ENCODE results near the gene MMP15.

The MMP15 gene

DNA sequence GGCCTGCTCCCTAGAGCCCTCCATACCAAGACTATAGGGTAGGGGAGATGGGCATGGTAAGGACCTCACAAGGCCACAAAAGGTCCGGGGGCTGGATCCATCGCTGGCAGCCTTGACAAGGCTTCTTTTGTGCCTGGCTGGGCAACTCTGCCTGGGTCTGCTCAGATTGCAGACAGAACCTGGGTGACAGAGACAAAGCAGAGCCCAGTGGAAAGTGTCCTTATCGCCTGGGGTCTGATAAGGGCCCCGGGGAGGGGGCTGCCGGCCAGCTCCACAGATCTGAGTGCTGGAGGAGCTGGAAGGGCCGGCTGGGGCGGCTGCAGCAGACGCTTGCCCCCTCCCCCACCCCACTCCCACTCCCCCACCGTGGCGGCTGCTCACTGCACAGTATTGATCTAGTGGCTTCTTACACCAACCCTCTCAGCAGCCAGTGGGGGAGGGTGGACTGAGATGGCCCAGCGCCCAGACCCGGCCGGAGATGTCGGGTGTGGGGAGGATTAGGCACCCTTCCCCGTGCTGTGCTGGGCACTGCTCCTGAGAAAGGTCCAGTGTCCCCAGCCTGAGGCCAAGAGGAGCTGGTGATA is 7.2 kb downstream of the MMP15 start:
- TF ChIP-seq, protein P1, sequence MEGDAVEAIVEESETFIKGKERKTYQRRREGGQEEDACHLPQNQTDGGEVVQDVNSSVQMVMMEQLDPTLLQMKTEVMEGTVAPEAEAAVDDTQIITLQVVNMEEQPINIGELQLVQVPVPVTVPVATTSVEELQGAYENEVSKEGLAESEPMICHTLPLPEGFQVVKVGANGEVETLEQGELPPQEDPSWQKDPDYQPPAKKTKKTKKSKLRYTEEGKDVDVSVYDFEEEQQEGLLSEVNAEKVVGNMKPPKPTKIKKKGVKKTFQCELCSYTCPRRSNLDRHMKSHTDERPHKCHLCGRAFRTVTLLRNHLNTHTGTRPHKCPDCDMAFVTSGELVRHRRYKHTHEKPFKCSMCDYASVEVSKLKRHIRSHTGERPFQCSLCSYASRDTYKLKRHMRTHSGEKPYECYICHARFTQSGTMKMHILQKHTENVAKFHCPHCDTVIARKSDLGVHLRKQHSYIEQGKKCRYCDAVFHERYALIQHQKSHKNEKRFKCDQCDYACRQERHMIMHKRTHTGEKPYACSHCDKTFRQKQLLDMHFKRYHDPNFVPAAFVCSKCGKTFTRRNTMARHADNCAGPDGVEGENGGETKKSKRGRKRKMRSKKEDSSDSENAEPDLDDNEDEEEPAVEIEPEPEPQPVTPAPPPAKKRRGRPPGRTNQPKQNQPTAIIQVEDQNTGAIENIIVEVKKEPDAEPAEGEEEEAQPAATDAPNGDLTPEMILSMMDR (IDR thresholded peaks at IDR 0.05; ENCODE audit: low read depth, low read length), result no peak
- no peak for DNase-seq (ENCODE audit: extremely low read depth, low read depth)

DNA sequence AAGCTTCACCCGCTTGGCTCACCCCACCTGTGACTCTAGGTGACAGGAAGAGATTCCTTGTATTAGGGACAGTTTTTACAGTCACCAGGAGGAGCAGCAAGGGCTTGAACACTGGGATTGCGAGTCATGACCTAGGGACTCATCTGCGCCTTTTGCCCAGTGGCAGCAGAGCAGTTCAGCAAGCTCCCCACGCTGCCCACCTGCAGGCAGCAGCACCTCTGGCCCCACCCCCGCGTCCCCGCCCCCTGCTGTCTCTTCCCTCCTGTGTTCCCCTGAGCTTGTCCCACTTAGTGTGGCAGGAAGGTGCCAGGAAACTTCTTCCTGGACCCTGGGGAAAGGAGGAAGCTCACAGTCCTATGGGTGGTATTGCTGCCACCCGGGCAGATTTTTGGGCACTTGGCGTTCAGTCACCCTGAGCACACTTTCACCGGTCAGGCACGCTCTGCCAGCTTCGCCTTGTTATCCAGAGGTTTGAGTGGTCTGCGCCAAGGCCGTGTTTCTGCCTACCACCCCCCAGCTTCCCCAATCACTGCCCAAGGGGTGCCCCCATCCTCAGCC is 8.7 kb downstream of the MMP15 start:
- DNase-seq (ENCODE audit: extremely low read depth, low read depth), result no peak
- TF ChIP-seq, protein P1 (IDR thresholded peaks at IDR 0.05; ENCODE audit: low read depth, low read length), result no peak

DNA sequence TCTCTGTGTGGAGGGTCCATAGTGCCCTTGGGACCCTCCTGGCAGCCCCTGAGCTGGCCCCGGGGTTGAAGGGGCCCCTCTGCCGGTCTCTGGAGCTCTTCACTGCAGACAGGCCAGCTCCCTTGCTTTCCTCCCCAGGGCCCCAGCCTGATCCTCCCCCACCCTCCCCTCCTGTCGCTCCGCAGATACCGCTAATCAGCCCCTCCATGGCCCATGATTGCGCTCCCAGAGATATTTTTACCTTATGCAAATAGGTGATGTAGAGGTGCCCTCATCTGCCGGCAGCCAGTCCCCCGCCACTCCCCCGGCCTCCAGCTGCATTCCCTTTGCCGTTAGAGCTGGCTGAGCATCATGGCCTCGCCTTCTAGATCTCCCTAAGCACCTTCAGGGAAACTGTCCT is 9.2 kb downstream of the MMP15 start:
- DNase-seq (ENCODE audit: extremely low read depth, low read depth), result no peak
- TF ChIP-seq, protein P1 (IDR thresholded peaks at IDR 0.05; ENCODE audit: low read depth, low read length), result no peak

DNA sequence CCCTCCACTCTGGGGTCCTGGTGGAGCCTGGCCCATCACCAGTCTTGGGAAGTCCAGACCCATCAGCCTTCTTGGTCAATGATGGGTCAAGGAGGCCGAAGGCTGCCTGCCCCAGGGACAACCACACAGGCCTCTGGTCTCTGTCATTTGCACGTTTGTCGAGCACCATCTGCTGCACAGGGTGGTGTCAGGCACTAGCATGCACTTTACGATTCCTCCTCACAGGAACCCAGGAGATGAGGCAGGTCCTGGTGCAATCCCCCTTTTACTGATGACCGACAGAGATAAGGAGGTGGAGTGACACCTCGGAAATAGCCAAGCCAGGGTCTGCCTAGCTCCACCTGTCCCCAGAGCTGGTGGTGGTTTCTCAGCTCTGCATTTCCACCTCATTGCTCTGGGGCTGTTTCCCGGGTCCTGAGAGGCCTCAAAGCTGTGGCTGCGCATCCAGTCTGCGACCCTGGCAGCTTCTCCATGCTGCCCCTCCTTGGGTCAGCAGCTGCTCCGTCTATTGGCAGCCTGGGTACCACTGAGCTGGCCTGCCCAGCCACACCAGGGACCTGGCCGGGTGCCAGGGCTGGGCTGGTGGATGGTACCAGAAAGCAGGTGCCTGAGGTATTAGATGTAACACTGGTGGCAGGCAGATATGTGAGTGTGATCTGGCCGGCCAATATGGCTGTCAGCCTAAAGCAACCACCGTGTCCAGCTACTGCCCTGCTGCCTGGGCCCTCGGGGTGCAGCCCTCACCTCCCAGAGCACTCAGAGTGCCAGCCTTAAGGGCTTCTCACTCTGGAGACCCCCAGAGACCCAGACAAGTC is 10.0 kb downstream of the MMP15 start:
- TF ChIP-seq, protein P1 (IDR thresholded peaks at IDR 0.05; ENCODE audit: low read depth, low read length), result no peak
- no peak for DNase-seq (ENCODE audit: extremely low read depth, low read depth)

DNA sequence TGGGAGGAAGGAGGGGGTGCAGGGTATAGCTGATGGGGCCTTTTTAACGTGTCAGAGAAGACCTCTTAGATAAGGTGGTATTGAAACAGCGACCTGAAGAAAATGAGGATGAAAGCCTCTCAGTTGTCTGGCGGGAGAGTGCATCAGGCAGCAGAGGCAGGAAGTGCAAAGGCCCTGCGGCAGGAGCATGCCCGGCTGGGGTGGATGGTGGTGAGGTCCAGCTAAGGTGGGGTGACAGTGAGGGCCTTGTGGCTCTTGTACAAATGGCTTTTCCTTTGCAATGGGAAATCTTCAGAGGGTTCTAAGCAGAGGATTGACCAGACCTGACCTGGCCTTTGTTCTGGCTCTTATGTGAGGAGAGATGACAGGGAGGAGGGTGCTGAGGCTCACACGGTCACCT is 11.4 kb downstream of the MMP15 start:
- DNase-seq (ENCODE audit: extremely low read depth, low read depth), result no peak
- TF ChIP-seq, protein P1 (IDR thresholded peaks at IDR 0.05; ENCODE audit: low read depth, low read length), result no peak

DNA sequence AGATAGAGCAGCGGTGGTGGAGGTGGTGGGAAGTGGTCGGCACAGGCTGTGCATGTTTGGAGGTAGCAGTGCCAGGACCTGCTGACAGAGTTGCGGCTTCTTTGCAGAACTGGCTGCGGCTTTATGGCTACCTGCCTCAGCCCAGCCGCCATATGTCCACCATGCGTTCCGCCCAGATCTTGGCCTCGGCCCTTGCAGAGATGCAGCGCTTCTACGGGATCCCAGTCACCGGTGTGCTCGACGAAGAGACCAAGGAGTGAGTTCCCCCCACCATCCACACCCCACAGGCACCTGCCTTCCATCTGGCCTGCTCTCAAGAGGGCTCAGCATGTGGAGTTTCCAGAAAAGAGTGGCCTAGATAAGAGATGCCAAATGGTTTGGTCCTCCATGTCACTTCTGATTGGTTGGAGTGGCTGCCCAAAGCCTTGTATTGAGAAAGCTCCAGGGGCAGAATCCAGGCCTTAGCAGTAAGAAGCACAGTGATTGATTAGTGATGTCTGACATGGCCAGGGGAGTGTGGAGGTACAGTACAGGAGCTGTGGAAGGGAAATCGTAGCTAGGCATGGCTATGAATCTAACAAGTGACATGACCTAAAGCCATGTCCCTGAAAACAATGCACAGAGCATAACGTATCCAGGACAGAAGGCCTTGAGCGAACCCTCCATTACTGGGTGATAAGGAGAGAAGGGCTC is 12.0 kb downstream of the MMP15 start:
- TF ChIP-seq, protein P1 (IDR thresholded peaks at IDR 0.05; ENCODE audit: low read depth, low read length), result no peak
- no peak for DNase-seq (ENCODE audit: extremely low read depth, low read depth)

Measured in AG09319 (cell line).